A549 (cell line): Measurements from ENCODE around the gene LCE6A. TPM values are rescaled to one million over a fixed set of nuclear protein-coding genes. Genes with fewer than 3 reads are reported as not detected.

Experiments used
- ATAC-seq, 2 experiments: fragments of 200-7000 bp in 1 of 2; fragments of >200 bp in 1 of 2; cut with Nextera tagmentation in 1 of 2; cut with Tn5 transposase in 1 of 2; 3 replicates each; pipeline versions ENCODE4 v1.8.0 to v1.9.1; 2018 to 2020; ENCODE audit warnings: mild to moderate bottlenecking in 1 of 2, moderate library complexity in 1 of 2
- CTCF ChIA-PET: fragments of 300-600 bp; sonication (Branson Sonifier 250); formaldehyde crosslinking; extraction: SDS; loops from one replicate; lab custom pipeline; 2021; ENCODE audit warnings: antibody characterized with exemption, inconsistent platforms; lab: Yijun Ruan, JAX
- POLR2A ChIA-PET: fragments of 350-600 bp; formaldehyde crosslinking; extraction: SDS; loops from one replicate; lab custom pipeline; 2021; ENCODE audit warnings: antibody characterized with exemption, inconsistent platforms; lab: Yijun Ruan, JAX
- DNase-seq, 2 experiments: peaks; one replicate each; pipeline versions ENCODE4 v3.0.0 to v3.0.0-alpha.2; 2011 to 2016; ENCODE audit warnings: low read depth in 1 of 2, low spot score in 1 of 2
- FAIRE-seq: peaks from 2 replicates; lab custom pipeline; 2011; peaks lifted over from hg19 to GRCh38; lab: Jason Lieb, UNC
- H3K27ac ChIP-seq, 2 experiments: fragments of >200 bp; sonication (Bioruptor Twin); formaldehyde crosslinking; 3 replicates each; pipeline ENCODE4 v1.5.1; 2016 to 2017
- H3K4me1 ChIP-seq: fragments of >200 bp; sonication (Bioruptor Twin); formaldehyde crosslinking; 3 replicates; pipeline ENCODE4 v1.6.1; 2016
- H3K4me2 ChIP-seq: fragments of >200 bp; sonication (Bioruptor Twin); formaldehyde crosslinking; 3 replicates; pipeline ENCODE4 v1.6.1; 2016
- H3K4me3 ChIP-seq: fragments of >200 bp; sonication (Bioruptor Twin); formaldehyde crosslinking; 3 replicates; pipeline ENCODE4 v1.5.1; 2016
- H3K9me3 ChIP-seq: fragments of >200 bp; sonication (Bioruptor Twin); formaldehyde crosslinking; 3 replicates; pipeline ENCODE4 v1.6.1; 2016
- BHLHE40 ChIP-seq: IDR thresholded peaks from 2 replicates; pipeline ENCODE4 v1.6.1; 2012; ENCODE audit warnings: low read depth, low read length, inconsistent platforms
- CBX2 ChIP-seq: fragments of 200-600 bp; sonication (generic); IDR thresholded peaks from 2 replicates; pipeline ENCODE4 v1.6.1; 2016; ENCODE audit warnings: low read depth, mild to moderate bottlenecking, borderline replicate concordance
- CEBPB ChIP-seq, 2 experiments: fragments of >200 bp in 1 of 2; sonication (Bioruptor Twin) in 1 of 2; formaldehyde crosslinking in 1 of 2; IDR thresholded peaks; 2 replicates each; pipeline ENCODE4 v1.6.1; 2012 to 2016
- CHD2 ChIP-seq: fragments of 150-350 bp; IDR thresholded peaks from 2 replicates; pipeline ENCODE4 v1.6.1; 2014; ENCODE audit warnings: low read length; ENCODE audit not compliant: partially characterized antibody
- CHD4 ChIP-seq: fragments of 200-600 bp; sonication (generic); IDR thresholded peaks from 2 replicates; pipeline ENCODE4 v1.6.1; 2016; ENCODE audit warnings: antibody characterized with exemption, mild to moderate bottlenecking, borderline replicate concordance
- CTCF ChIP-seq: fragments of >200 bp; sonication (Bioruptor Twin); formaldehyde crosslinking; IDR thresholded peaks from 3 replicates; pipeline ENCODE4 v1.5.1; 2016
- FOXS1 ChIP-seq: fragments of 250-450 bp; sonication (Bioruptor Pico); IDR thresholded peaks from 2 replicates; pipeline ENCODE4 v1.5.0; 2020; ENCODE audit warnings: mild to moderate bottlenecking, moderate library complexity
- GATA3 ChIP-seq: IDR thresholded peaks from 2 replicates; pipeline ENCODE4 v1.6.1; 2012; ENCODE audit warnings: borderline replicate concordance
- HDAC2 ChIP-seq: fragments of 200-600 bp; sonication (generic); IDR thresholded peaks from 2 replicates; pipeline ENCODE4 v1.6.1; 2016
- HES2 ChIP-seq: fragments of >200 bp; sonication (Bioruptor Twin); formaldehyde crosslinking; IDR thresholded peaks from 2 replicates; pipeline ENCODE4 v1.6.1; 2016
- JUN ChIP-seq, 2 experiments: fragments of >200 bp; sonication (Bioruptor Twin); formaldehyde crosslinking; IDR thresholded peaks; 2 replicates in 1 of 2; 3 replicates in 1 of 2; pipeline ENCODE4 v1.6.1; 2016 to 2017
- KDM5A ChIP-seq: fragments of 200-600 bp; sonication (generic); IDR thresholded peaks from 2 replicates; pipeline ENCODE4 v1.6.1; 2016; ENCODE audit warnings: antibody characterized with exemption, mild to moderate bottlenecking
- MAFK ChIP-seq: fragments of 450-650 bp; IDR thresholded peaks from 2 replicates; pipeline ENCODE4 v1.6.1; 2014; ENCODE audit not compliant: partially characterized antibody
- MYC ChIP-seq: IDR thresholded peaks from 2 replicates; pipeline ENCODE4 v1.6.1; 2012; ENCODE audit warnings: mild to moderate bottlenecking, inconsistent platforms, low read length, improper control_type of control experiment, borderline replicate concordance
- POLR2AphosphoS2 ChIP-seq: conservative IDR thresholded peaks from 2 replicates; pipeline ENCODE4 v1.6.1; 2012; ENCODE audit warnings: low read length, improper control_type of control experiment, inconsistent platforms
- REST ChIP-seq: fragments of 200-600 bp; sonication (generic); IDR thresholded peaks from 2 replicates; pipeline ENCODE4 v1.6.1; 2016; ENCODE audit warnings: antibody characterized with exemption, mild to moderate bottlenecking, moderate library complexity
- RFX5 ChIP-seq: fragments of 450-650 bp; IDR thresholded peaks from 2 replicates; pipeline ENCODE4 v1.7.1; 2014; ENCODE audit warnings: antibody characterized with exemption, mild to moderate bottlenecking, moderate library complexity
- SMC3 ChIP-seq: fragments of >200 bp; sonication (Bioruptor Twin); formaldehyde crosslinking; IDR thresholded peaks from 3 replicates; pipeline ENCODE4 v1.6.1; 2018; ENCODE audit warnings: inconsistent platforms
- WGBS: methylation state at CpG from one replicate; pipeline ENCODE4 v1.1.6; 2017; ENCODE audit errors: missing lambda C conversion rate; 5-methylcytosine and 5-hydroxymethylcytosine counted together
- polyA plus RNA-seq, 4 experiments: library from polyadenylated mRNA; depleted of rRNA in 3 of 4; stranded (reverse); fragments of >200 nt; fragmentation: RNase III in 1 of 4; extraction: RNeasy Plus Mini Kit Qiagen cat#74134 plus additional on column Dnase treatment in 1 of 4; gene quantifications; 2 replicates in 3 of 4; 3 replicates in 1 of 4; pipeline ENCODE4 v1.2.3, GENCODE V29; 2011 to 2017

The LCE6A gene
- polyA plus RNA-seq, 2 of the 4 experiments (the other 2 are of a cell fraction), result not detected

- H3K9me3 ChIP-seq, result no peaks in the 10 kb centered on the region
- no peak overlapping the region for H3K4me3 ChIP-seq
- CTCF ChIA-PET, result no interaction called here
- no peaks in the 10 kb centered on the region for H3K4me1 ChIP-seq
- no peak for TF ChIP-seq CHD4
- FAIRE-seq (no peak), DNase-seq (no peak), ATAC-seq (no peak)
- POLR2A ChIA-PET, result no interaction called here
- 64% methylated on average over 5 of the region's 5 CpGs for WGBS
- no peak overlapping the region for H3K4me2 ChIP-seq
- H3K27ac ChIP-seq, result no peak overlapping the region
Measured at GRCh38 chr1:152880907-152881306, 38.3 kb downstream of the LCE6A start.

GRCh38 chr1:152884085-152884484, 41.4 kb downstream of the LCE6A start:
- no peak for FAIRE-seq
- no peak for DNase-seq
- TF ChIP-seq REST, result no peak
- no peak for TF ChIP-seq MYC
- no peak for TF ChIP-seq CTCF
- TF ChIP-seq BHLHE40, result no peak
- no peak for TF ChIP-seq GATA3
- TF ChIP-seq KDM5A, result no peak
- no peak for TF ChIP-seq POLR2AphosphoS2
- no peak for TF ChIP-seq JUN (IDR thresholded peaks at IDR 0.05)
- no peak for TF ChIP-seq CHD2
- no peak for TF ChIP-seq SMC3
- no peak for TF ChIP-seq HES2
- no peak for TF ChIP-seq FOXS1
- TF ChIP-seq MAFK, result no peak
- no peak for TF ChIP-seq RFX5
- Histone ChIP-seq H3K4me2 (no peak overlapping the region), H3K9me3 (no peaks in the 10 kb centered on the region), H3K4me3 (no peak overlapping the region), H3K4me1 (no peaks in the 10 kb centered on the region), H3K27ac (no peak overlapping the region)
- ATAC-seq, result no peak
- CTCF ChIA-PET, result interaction anchor here (1.6 kb wide), 1 partner anchor 8 kb away, joined by 4 read pairs; no protein-coding TSS in a partner anchor
- POLR2A ChIA-PET, result no interaction called here

GRCh38 chr1:152884506-152884905, 41.9 kb downstream of the LCE6A start:
- CTCF ChIA-PET, result interaction anchor here (0.6 to 1.6 kb wide), 2 partner anchors 9 to 231 kb away, joined by 3 to 4 read pairs; no protein-coding TSS in a partner anchor
- POLR2A ChIA-PET, result no interaction called here
- WGBS, result 67% methylated on average over 1 of the region's 1 CpG
- no peak for ATAC-seq
- TF ChIP-seq CBX2, result no peak
- no peak for TF ChIP-seq CEBPB (IDR thresholded peaks at IDR 0.05)
- no peak for TF ChIP-seq HDAC2
- DNase-seq, result no peak
- Histone ChIP-seq H3K9me3 (no peaks in the 10 kb centered on the region), H3K4me3 (no peak overlapping the region), H3K27ac (no peak overlapping the region), H3K4me2 (no peak overlapping the region), H3K4me1 (no peaks in the 10 kb centered on the region)
- FAIRE-seq, result no peak
